Smooth muscle cell (in vitro differentiated cells): ENCODE measurements around the gene FOXL3. TPM values are rescaled to one million over a fixed set of nuclear protein-coding genes. Genes with fewer than 3 reads are reported as not detected.

ENCODE experiments used
- DNase-seq: peaks from one replicate; lab custom pipeline; 2025; ENCODE audit not compliant: unreplicated experiment; lab: John Stamatoyannopoulos, UW
- H2AFZ ChIP-seq: fragments of 200-600 bp; sonication (generic); 2 replicates; pipeline ENCODE4 v1.6.0; 2016; ENCODE audit warnings: antibody characterized with exemption, low read depth, mild to moderate bottlenecking
- H3F3A ChIP-seq: fragments of 200-600 bp; sonication (generic); 2 replicates; pipeline ENCODE4 v1.6.0; 2017; ENCODE audit warnings: antibody characterized with exemption, low read depth
- H3K27ac ChIP-seq: fragments of 200-600 bp; sonication (generic); 2 replicates; pipeline ENCODE4 v1.5.1; 2016; ENCODE audit warnings: low read depth, mild to moderate bottlenecking
- H3K27me3 ChIP-seq: fragments of 200-600 bp; sonication (generic); 2 replicates; pipeline ENCODE4 v1.6.1; 2016; ENCODE audit warnings: low read depth, mild to moderate bottlenecking
- H3K36me3 ChIP-seq: fragments of 200-600 bp; sonication (generic); 2 replicates; pipeline ENCODE4 v1.5.1; 2016; ENCODE audit warnings: low read depth
- H3K4me1 ChIP-seq: fragments of 200-600 bp; sonication (generic); 2 replicates; pipeline ENCODE4 v1.5.1; 2016; ENCODE audit warnings: low read depth
- H3K4me2 ChIP-seq: fragments of 200-600 bp; sonication (generic); 2 replicates; pipeline ENCODE4 v1.6.0; 2016; ENCODE audit warnings: mild to moderate bottlenecking
- H3K4me3 ChIP-seq: fragments of 200-600 bp; sonication (generic); 2 replicates; pipeline ENCODE4 v1.5.1; 2016; ENCODE audit warnings: mild to moderate bottlenecking
- H3K79me2 ChIP-seq: fragments of 200-600 bp; sonication (generic); 2 replicates; pipeline ENCODE4 v1.6.0; 2016; ENCODE audit warnings: low read depth, mild to moderate bottlenecking
- H3K9ac ChIP-seq: fragments of 200-600 bp; sonication (generic); 2 replicates; pipeline ENCODE4 v1.6.0; 2016; ENCODE audit warnings: low read depth
- H3K9me3 ChIP-seq: fragments of 200-600 bp; sonication (generic); replicated peaks from 2 replicates; pipeline ENCODE4 v1.5.1; 2016; ENCODE audit warnings: low read depth
- H4K20me1 ChIP-seq: fragments of 200-600 bp; sonication (generic); 2 replicates; pipeline ENCODE4 v1.6.0; 2016; ENCODE audit warnings: low read depth
- CTCF ChIP-seq: fragments of 200-600 bp; sonication (generic); IDR thresholded peaks from 2 replicates; pipeline ENCODE4 v1.5.1; 2017; ENCODE audit warnings: borderline replicate concordance, mild to moderate bottlenecking, antibody characterized with exemption; ENCODE audit not compliant: insufficient read depth, poor library complexity, severe bottlenecking
- WGBS: methylation state at CpG from one replicate; pipeline ENCODE4 v1.1.7; 2016; ENCODE audit warnings: low lambda C conversion rate; 5-methylcytosine and 5-hydroxymethylcytosine counted together
- polyA plus RNA-seq: library from polyadenylated mRNA; unstranded; fragments of >200 nt; fragmentation: Nextera tagmentation; extraction: Ambion mirVana; gene quantifications from 2 replicates; pipeline ENCODE4 v1.2.1, GENCODE V29; 2016
- total RNA-seq: library from RNA; depleted of rRNA; stranded (reverse); fragments of >200 nt; gene quantifications from 2 replicates; pipeline ENCODE4 v1.2.3, GENCODE V29; 2014

The FOXL3 gene
- total and polyA plus RNA-seq, 2 experiments from 2014 or later: not detected

- no peak overlapping the region for H3K4me2 ChIP-seq
- H3K4me3 ChIP-seq: no peak overlapping the region
- H3K4me1 ChIP-seq: no peaks in the 10 kb centered on the region
- no peak overlapping the region for H3K27ac ChIP-seq
- H3K79me2 ChIP-seq: no peaks in the 10 kb centered on the region
- no peaks in the 10 kb centered on the region for H3K27me3 ChIP-seq
- H3K9me3 ChIP-seq: no peaks in the 10 kb centered on the region
- no peak for TF ChIP-seq CTCF
- no peak overlapping the region for H2AFZ ChIP-seq
- H3K36me3 ChIP-seq: no peaks in the 10 kb centered on the region
- no peaks in the 10 kb centered on the region for H3F3A ChIP-seq
- no peaks in the 10 kb centered on the region for H4K20me1 ChIP-seq
- H3K9ac ChIP-seq: no peak overlapping the region
- no peak for DNase-seq
- WGBS: 91% methylated on average over 17 of the region's 17 CpGs
These were observed 47.6 kb downstream of the FOXL3 start for GRCh38 chr7:337567-337951.

GRCh38 chr7:338295-339061 lies 48.5 kb downstream of the FOXL3 start:
- H3F3A ChIP-seq: no peaks in the 10 kb centered on the region
- no peaks in the 10 kb centered on the region for H3K36me3 ChIP-seq
- H3K4me3 ChIP-seq: no peak overlapping the region
- WGBS: 94% methylated on average over 31 of the region's 31 CpGs
- no peaks in the 10 kb centered on the region for H3K4me1 ChIP-seq
- H4K20me1 ChIP-seq: no peaks in the 10 kb centered on the region
- H3K4me2 ChIP-seq: no peak overlapping the region
- H3K79me2 ChIP-seq: no peaks in the 10 kb centered on the region
- H2AFZ ChIP-seq: no peak overlapping the region
- H3K27ac ChIP-seq: no peak overlapping the region
- H3K27me3 ChIP-seq: no peaks in the 10 kb centered on the region
- H3K9ac ChIP-seq: no peak overlapping the region
- DNase-seq: no peak
- no peaks in the 10 kb centered on the region for H3K9me3 ChIP-seq
- no peak for TF ChIP-seq CTCF

- H3K27me3 ChIP-seq: no peaks in the 10 kb centered on the region
- H3K79me2 ChIP-seq: no peaks in the 10 kb centered on the region
- no peak overlapping the region for H3K4me3 ChIP-seq
- H3K9ac ChIP-seq: no peak overlapping the region
- no peak overlapping the region for H2AFZ ChIP-seq
- no peak for DNase-seq
- no peak for TF ChIP-seq CTCF
- no peak overlapping the region for H3K27ac ChIP-seq
- no peak overlapping the region for H3K4me2 ChIP-seq
- no peaks in the 10 kb centered on the region for H4K20me1 ChIP-seq
- H3K9me3 ChIP-seq: no peaks in the 10 kb centered on the region
- 85% methylated on average over 3 of the region's 3 CpGs for WGBS
- no peaks in the 10 kb centered on the region for H3F3A ChIP-seq
- H3K4me1 ChIP-seq: no peaks in the 10 kb centered on the region
- H3K36me3 ChIP-seq: no peaks in the 10 kb centered on the region
These were observed 49.0 kb downstream of the FOXL3 start for GRCh38 chr7:339062-339342.

- Histone ChIP-seq H3K27me3 (no peaks in the 10 kb centered on the region), H3K9ac (no peak overlapping the region), H4K20me1 (no peaks in the 10 kb centered on the region), H3K4me1 (no peaks in the 10 kb centered on the region), H3F3A (no peaks in the 10 kb centered on the region), H3K4me3 (no peak overlapping the region), H2AFZ (no peak overlapping the region), H3K79me2 (no peaks in the 10 kb centered on the region), H3K36me3 (no peaks in the 10 kb centered on the region), H3K27ac (no peak overlapping the region), H3K4me2 (no peak overlapping the region), H3K9me3 (no peaks in the 10 kb centered on the region)
- no peak for DNase-seq
- TF ChIP-seq CTCF: no peak
- WGBS: 82% methylated on average over 7 of the region's 7 CpGs
These were observed 49.7 kb downstream of the FOXL3 start for GRCh38 chr7:339696-340095.
